ENCODE measurements around the gene APOA5.

- TF ChIP-seq CTCF (conservative IDR thresholded peaks at IDR 0.05 in 1 of 2, IDR thresholded peaks at IDR 0.05 in 1 of 2; ENCODE audit: extremely low read depth in 1 of 2, insufficient read depth in 1 of 2, low read depth in 1 of 2, low read length in 2 of 2) (no peak), EZH2 (IDR thresholded peaks at IDR 0.05; ENCODE audit: borderline replicate concordance, low read length) (no peak)
Measured at GRCh38 chr11:116740741-116741140, 50.9 kb downstream of the APOA5 start.
